AG04450 (cell line): ENCODE results near the gene YIPF2. TPM values are rescaled to one million over a fixed set of nuclear protein-coding genes. Genes with fewer than 3 reads are reported as not detected.

Source experiments
- CTCF ChIA-PET: fragments of 300-600, 350-600 bp; formaldehyde crosslinking; extraction: SDS; loops from one replicate; lab custom pipeline; 2022; ENCODE audit warnings: antibody characterized with exemption, inconsistent platforms; lab: Charles Lee
- POLR2A ChIA-PET: fragments of 350-600 bp; formaldehyde crosslinking; extraction: SDS; loops from one replicate; lab custom pipeline; 2021; ENCODE audit warnings: antibody characterized with exemption, inconsistent platforms; lab: Yijun Ruan, JAX
- DNase-seq: peaks from one replicate; pipeline ENCODE4 v3.0.0-alpha.2; 2011; ENCODE audit warnings: low read depth, low spot score
- H3K27ac ChIP-seq: one replicate; pipeline ENCODE4 v1.5.1; 2012; ENCODE audit warnings: low read depth, low read length, control low read depth
- H3K27me3 ChIP-seq: one replicate; pipeline ENCODE4 v1.6.0; 2012; ENCODE audit warnings: low read length; ENCODE audit not compliant: control insufficient read depth, insufficient read depth
- H3K4me3 ChIP-seq: 2 replicates; pipeline ENCODE4 v1.5.1; 2011; ENCODE audit warnings: mild to moderate bottlenecking, low read depth, low read length, control low read depth
- H3K9me3 ChIP-seq: 2 replicates; pipeline ENCODE4 v1.5.1; 2012; ENCODE audit warnings: low read length; ENCODE audit not compliant: control insufficient read depth, insufficient read depth
- polyA plus RNA-seq: library from polyadenylated mRNA; depleted of rRNA; stranded (reverse); fragments of >200 nt; gene quantifications from 2 replicates; pipeline ENCODE4 v1.2.3, GENCODE V29; 2011
- TF ChIP-seq, protein P1 (sequence below): IDR thresholded peaks from 2 replicates; pipeline ENCODE4 v1.5.1; 2011; ENCODE audit warnings: low read depth, low read length, control low read depth, inconsistent platforms

Gene YIPF2
- polyA plus RNA-seq, 1 experiment = 35.1 TPM

DNA sequence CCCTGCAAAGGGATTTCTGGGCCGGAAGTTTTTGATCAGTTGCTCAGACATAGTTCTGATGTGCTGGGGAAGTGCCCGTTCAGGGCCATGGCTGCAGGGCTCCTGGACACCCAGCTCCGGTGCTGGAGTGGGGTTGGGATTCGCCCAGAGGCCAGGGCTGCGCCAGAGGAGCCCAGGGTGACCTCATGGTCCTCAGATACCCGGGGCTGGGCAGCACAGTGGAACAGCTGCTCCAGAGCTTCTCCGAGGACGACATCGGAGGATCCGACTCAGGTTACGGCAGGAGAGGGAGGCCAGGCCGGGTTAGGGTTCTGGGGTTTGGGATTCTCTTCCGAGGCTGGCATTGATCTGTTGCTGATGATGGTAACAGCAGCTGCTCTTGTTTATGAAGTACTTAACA lies 36.2 kb downstream of the YIPF2 start:
- POLR2A ChIA-PET = interaction anchor here (0.5 kb wide), 1 partner anchor 70 kb away, joined by 3 read pairs; no protein-coding TSS in a partner anchor
- DNase-seq = no peak
- H3K27ac ChIP-seq = no peak overlapping the region
- TF ChIP-seq, protein P1, sequence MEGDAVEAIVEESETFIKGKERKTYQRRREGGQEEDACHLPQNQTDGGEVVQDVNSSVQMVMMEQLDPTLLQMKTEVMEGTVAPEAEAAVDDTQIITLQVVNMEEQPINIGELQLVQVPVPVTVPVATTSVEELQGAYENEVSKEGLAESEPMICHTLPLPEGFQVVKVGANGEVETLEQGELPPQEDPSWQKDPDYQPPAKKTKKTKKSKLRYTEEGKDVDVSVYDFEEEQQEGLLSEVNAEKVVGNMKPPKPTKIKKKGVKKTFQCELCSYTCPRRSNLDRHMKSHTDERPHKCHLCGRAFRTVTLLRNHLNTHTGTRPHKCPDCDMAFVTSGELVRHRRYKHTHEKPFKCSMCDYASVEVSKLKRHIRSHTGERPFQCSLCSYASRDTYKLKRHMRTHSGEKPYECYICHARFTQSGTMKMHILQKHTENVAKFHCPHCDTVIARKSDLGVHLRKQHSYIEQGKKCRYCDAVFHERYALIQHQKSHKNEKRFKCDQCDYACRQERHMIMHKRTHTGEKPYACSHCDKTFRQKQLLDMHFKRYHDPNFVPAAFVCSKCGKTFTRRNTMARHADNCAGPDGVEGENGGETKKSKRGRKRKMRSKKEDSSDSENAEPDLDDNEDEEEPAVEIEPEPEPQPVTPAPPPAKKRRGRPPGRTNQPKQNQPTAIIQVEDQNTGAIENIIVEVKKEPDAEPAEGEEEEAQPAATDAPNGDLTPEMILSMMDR = no peak
- CTCF ChIA-PET = interaction anchor here (1.1 kb wide), 1 partner anchor 21 kb away, joined by 4 read pairs; no protein-coding TSS in a partner anchor
- H3K27me3 ChIP-seq = no peaks in the 10 kb centered on the region
- H3K9me3 ChIP-seq = no peaks in the 10 kb centered on the region
- no peak overlapping the region for H3K4me3 ChIP-seq

DNA sequence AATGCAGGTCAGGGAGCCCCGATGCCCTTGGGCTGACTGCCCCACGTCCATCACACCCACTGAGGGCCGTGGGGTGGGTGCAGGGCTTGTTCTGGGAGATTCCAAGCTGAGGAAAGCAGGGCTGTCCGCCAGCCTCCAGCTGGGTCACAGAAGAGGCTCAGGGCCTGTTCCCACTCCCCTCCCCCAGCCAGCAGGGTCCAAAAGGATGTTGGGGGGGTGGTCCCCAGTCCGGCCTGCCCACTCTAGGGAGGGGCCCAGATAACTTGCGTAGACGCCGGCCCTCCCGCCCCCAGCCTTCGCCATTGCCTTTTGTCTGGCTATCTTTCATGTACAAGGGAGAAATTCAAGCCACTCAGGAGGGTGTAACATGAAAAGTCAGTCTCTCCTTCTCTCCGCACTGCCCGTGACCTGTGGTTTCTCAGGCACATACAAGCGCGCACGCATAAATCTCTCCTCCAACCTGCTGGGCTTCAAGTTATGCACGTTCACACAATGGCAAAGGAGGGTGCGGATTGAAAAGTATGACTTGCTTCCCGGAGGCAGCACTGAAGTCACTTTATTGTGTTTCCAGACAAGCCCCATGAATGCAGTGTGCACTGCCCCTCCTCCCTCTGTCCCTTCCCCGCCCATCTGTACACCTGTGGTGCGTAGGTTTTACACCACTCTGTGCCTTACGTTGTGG lies 36.9 kb downstream of the YIPF2 start:
- Histone ChIP-seq H3K9me3 (no peaks in the 10 kb centered on the region), H3K4me3 (no peak overlapping the region), H3K27ac (no peak overlapping the region), H3K27me3 (no peaks in the 10 kb centered on the region)
- TF ChIP-seq, protein P1 = no peak
- ChIA-PET POLR2A (no interaction called here), CTCF (interaction anchor here (4.4 kb wide), 1 partner anchor 19 kb away, joined by 23 read pairs; the partner anchor contains the start of gene CARM1)
- DNase-seq = no peak

DNA sequence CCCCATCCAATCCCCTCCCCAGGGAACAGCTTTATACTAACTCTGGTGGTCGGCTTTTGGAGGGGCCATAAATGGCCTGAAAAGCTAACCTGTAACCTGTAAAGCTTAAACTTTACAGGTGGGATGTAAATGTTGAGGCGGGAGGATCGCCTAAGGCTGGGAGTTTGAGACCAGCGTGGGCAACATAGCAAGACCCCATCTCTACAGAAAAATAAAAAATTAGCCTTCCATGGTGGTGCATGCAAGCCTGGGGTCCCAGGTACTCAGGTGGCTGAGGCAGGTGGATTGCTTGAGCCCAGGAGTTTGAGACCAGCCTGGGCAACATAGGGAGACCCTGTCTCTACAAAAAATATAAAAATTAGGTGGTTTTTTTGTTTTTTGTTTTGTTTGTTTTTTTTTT lies 38.6 kb downstream of the YIPF2 start:
- ChIA-PET POLR2A (no interaction called here), CTCF (interaction anchor here (0.6 to 4.4 kb wide), 3 partner anchors 18 to 314 kb away, joined by 4 to 23 read pairs (median 5); partner anchors contain the start of gene CARM1)
- TF ChIP-seq, protein P1 = no peak
- no peak overlapping the region for H3K27ac ChIP-seq
- no peak for DNase-seq
- no peaks in the 10 kb centered on the region for H3K27me3 ChIP-seq
- no peaks in the 10 kb centered on the region for H3K9me3 ChIP-seq
- no peak overlapping the region for H3K4me3 ChIP-seq

DNA sequence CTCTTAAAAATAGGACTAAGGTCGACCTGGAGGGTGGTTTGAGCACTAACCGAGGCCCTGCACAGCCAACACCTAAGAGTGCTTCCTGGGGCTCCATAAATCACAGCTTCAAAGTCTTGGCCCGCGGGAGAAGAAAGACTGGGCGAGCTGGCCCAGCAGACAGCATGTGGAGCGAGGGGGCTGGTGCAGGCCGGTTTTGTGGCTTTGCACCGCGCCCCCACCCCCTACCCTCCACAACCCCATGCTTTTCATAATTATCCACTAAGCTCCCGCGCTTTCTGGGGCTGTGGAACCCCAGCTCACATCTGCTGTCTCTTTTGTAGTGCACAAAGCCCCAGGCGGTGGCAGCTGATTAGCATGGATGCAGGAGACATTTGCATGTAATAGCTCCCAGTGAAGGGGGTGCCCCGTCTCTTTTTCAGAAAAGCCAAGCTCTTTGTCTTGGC lies 40.0 kb downstream of the YIPF2 start:
- H3K27me3 ChIP-seq = no peaks in the 10 kb centered on the region
- H3K27ac ChIP-seq = no peak overlapping the region
- TF ChIP-seq, protein P1 = no peak
- no peaks in the 10 kb centered on the region for H3K9me3 ChIP-seq
- POLR2A ChIA-PET = interaction anchor here (1.0 kb wide), 1 partner anchor 10 kb away, joined by 4 read pairs; no protein-coding TSS in a partner anchor
- CTCF ChIA-PET = interaction anchor here (1.6 to 4.4 kb wide), 2 partner anchors 16 to 24 kb away, joined by 5 to 23 read pairs; partner anchors contain the start of gene CARM1
- DNase-seq = no peak
- no peak overlapping the region for H3K4me3 ChIP-seq
